ENCODE results near the gene DAPK2.

GRCh38 chr15:63994073-63994600 lies 52.1 kb downstream of the DAPK2 start:
- TF ChIP-seq, protein P1, sequence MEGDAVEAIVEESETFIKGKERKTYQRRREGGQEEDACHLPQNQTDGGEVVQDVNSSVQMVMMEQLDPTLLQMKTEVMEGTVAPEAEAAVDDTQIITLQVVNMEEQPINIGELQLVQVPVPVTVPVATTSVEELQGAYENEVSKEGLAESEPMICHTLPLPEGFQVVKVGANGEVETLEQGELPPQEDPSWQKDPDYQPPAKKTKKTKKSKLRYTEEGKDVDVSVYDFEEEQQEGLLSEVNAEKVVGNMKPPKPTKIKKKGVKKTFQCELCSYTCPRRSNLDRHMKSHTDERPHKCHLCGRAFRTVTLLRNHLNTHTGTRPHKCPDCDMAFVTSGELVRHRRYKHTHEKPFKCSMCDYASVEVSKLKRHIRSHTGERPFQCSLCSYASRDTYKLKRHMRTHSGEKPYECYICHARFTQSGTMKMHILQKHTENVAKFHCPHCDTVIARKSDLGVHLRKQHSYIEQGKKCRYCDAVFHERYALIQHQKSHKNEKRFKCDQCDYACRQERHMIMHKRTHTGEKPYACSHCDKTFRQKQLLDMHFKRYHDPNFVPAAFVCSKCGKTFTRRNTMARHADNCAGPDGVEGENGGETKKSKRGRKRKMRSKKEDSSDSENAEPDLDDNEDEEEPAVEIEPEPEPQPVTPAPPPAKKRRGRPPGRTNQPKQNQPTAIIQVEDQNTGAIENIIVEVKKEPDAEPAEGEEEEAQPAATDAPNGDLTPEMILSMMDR (IDR thresholded peaks at IDR 0.05): no peak
- no peak for TF ChIP-seq ZFX (IDR thresholded peaks at IDR 0.05; ENCODE audit: borderline replicate concordance)

Measured in 22Rv1 (cell line).